Mesothelial cell of epicardium (in vitro differentiated cells): ENCODE measurements around the gene PPP1R3E. TPM values are rescaled to one million over a fixed set of nuclear protein-coding genes. Genes with fewer than 3 reads are reported as not detected.

ENCODE experiments used
- DNase-seq, 2 experiments: peaks; one replicate each; pipeline ENCODE4 v3.0.0; 2021; ENCODE audit warnings: low spot score in 2 of 2; ENCODE audit not compliant: unreplicated experiment in 2 of 2
- H3K27ac Mint-ChIP-seq: 2 replicates; pipeline ENCODE4 v1.8.0; 2021; ENCODE audit warnings: mixed read lengths
- H3K27me3 Mint-ChIP-seq: 2 replicates; pipeline ENCODE4 v1.8.0; 2021; ENCODE audit warnings: low read depth, mixed read lengths
- H3K36me3 Mint-ChIP-seq: 2 replicates; pipeline ENCODE4 v1.8.0; 2021; ENCODE audit warnings: mixed read lengths
- H3K4me1 Mint-ChIP-seq: 2 replicates; pipeline ENCODE4 v1.8.0; 2021; ENCODE audit warnings: mixed read lengths
- H3K4me3 Mint-ChIP-seq: 2 replicates; pipeline ENCODE4 v1.8.0; 2021; ENCODE audit warnings: mild to moderate bottlenecking, moderate library complexity, mixed read lengths
- H3K9me3 Mint-ChIP-seq: 2 replicates; pipeline ENCODE4 v1.8.0; 2021; ENCODE audit warnings: mixed read lengths
- total RNA-seq: library from RNA; stranded (reverse); gene quantifications from 3 replicates; pipeline ENCODE4 v1.2.1, GENCODE V29; 2021
- TF ChIP-seq, protein P1 (sequence below): fragments of 200-600 bp; sonication (generic); IDR thresholded peaks from one replicate; pipeline ENCODE4 v1.5.0; 2021; ENCODE audit warnings: antibody characterized with exemption; ENCODE audit not compliant: unreplicated experiment

PPP1R3E gene
- total RNA-seq, 1 donor from 2014 or later: 9.3 TPM

DNA sequence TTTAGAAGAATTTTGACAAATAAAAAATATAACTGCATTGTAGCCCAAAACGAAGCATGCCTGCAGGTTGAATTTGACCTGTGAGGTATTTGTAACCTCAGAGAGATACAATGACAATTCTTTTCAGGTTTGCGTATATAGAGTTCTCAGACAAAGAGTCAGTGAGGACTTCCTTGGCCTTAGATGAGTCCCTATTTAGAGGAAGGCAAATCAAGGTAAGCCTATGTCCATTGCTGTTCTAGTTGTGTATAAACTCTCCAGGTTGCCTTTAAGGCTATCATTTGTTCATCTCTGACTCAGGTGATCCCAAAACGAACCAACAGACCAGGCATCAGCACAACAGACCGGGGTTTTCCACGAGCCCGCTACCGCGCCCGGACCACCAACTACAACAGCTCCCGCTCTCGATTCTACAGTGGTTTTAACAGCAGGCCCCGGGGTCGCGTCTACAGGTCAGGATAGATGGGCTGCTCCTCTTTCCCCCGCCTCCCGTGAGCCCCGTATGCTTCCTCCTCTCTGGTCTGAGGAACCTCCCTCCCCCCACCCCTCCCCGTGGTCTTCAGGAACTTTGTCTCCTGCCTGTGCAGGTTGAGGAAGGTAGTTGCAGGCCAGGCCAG, 21.3 kb upstream of the PPP1R3E start:
- Mint-ChIP-seq H3K27me3 (no peaks in the 10 kb centered on the region), H3K4me1 (peaks cover 32% of the 10 kb centered on the region), H3K27ac (peak overlapping the region; percentile 66), H3K36me3 (peaks cover 16% of the 10 kb centered on the region), H3K4me3 (no peak overlapping the region), H3K9me3 (no peaks in the 10 kb centered on the region)
- TF ChIP-seq, protein P1, sequence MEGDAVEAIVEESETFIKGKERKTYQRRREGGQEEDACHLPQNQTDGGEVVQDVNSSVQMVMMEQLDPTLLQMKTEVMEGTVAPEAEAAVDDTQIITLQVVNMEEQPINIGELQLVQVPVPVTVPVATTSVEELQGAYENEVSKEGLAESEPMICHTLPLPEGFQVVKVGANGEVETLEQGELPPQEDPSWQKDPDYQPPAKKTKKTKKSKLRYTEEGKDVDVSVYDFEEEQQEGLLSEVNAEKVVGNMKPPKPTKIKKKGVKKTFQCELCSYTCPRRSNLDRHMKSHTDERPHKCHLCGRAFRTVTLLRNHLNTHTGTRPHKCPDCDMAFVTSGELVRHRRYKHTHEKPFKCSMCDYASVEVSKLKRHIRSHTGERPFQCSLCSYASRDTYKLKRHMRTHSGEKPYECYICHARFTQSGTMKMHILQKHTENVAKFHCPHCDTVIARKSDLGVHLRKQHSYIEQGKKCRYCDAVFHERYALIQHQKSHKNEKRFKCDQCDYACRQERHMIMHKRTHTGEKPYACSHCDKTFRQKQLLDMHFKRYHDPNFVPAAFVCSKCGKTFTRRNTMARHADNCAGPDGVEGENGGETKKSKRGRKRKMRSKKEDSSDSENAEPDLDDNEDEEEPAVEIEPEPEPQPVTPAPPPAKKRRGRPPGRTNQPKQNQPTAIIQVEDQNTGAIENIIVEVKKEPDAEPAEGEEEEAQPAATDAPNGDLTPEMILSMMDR: no peak
- no peak for DNase-seq

DNA sequence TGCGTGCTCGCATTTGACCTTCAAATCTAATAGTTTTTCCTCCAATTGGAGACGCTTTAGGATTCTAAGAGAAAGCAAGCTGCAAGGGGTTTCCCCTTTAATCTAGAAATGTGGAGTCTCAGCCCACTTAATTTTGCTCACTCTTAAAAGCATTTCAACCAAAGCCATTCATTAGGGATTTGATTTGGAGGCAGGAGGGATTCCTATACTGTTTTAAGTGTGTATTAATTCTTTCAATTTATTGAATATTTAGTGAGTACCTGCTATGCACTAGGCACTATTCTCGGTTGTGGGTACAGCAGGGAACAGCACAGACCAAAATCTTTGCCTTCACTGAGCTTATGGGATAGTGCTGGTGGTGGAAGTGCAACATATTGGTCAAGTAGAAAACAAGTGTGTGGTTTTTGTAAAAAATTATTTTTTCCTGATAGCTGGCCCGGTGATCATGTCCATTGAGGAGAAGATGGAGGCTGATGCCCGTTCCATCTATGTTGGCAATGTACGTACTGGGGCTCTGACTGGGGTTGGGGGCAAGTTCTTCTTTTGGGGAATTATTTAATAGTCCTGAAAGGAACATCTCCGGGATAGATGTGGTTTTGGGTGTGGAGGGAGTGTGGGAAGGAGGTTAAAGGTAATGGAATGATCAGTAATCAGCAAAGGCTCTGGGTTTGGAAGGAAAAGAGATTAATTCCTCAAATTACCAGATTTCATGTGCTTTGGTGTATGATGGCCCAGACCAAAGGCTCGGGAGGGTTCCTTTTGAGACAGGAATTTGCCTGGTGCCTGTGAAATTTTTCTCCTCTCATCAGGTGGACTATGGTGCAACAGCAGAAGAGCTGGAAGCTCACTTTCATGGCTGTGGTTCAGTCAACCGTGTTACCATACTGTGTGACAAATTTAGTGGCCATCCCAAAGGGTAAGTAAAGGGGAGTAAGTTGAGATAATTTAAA, 20.2 kb upstream of the PPP1R3E start:
- H3K27me3 Mint-ChIP-seq: no peaks in the 10 kb centered on the region
- H3K27ac Mint-ChIP-seq: peak overlapping the region; percentile 97
- TF ChIP-seq, protein P1: no peak
- peaks cover 30% of the 10 kb centered on the region for H3K4me1 Mint-ChIP-seq
- DNase-seq: no peak
- H3K4me3 Mint-ChIP-seq: peak overlapping the region; percentile 96
- no peaks in the 10 kb centered on the region for H3K9me3 Mint-ChIP-seq
- H3K36me3 Mint-ChIP-seq: peaks cover 16% of the 10 kb centered on the region

DNA sequence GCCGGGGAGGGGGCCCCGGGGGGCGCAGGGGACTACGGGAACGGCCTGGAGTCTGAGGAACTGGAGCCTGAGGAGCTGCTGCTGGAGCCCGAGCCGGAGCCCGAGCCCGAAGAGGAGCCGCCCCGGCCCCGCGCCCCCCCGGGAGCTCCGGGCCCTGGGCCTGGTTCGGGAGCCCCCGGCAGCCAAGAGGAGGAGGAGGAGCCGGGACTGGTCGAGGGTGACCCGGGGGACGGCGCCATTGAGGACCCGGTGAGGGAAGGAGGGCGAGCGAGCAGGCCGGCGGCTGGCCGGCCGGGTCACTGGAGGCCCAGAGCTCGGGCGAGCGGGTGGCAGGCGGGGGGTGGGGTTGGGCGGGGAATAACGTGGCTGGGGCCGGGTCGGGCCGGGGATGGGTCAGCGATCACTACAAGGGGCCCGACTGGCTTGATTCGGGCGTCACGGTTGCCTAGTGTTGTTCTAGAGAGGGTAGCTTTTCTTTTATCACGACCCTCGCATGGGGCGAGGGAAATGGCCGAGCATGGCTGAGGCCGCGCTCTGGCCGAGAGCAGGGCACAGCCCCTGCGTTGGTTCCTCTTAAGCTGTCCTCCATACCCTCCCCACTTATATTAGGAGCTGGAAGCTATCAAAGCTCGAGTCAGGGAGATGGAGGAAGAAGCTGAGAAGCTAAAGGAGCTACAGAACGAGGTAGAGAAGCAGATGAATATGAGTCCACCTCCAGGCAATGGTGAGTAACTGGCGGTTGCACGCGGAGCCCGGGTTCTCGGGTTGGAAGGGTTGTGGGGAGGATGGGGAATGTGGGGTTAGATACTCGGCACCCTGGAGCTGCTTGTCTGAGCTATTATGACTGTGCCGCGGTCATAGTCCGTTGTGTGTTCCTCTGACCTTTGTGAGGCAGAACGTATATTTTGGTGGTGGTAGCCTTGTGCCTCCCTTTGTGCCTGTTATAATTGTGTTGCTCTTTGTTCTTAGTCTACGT, 19.2 kb upstream of the PPP1R3E start:
- Mint-ChIP-seq H3K27ac (peak overlapping the region; percentile 97), H3K27me3 (no peaks in the 10 kb centered on the region), H3K9me3 (no peaks in the 10 kb centered on the region), H3K4me1 (peaks cover 30% of the 10 kb centered on the region), H3K36me3 (peaks cover 16% of the 10 kb centered on the region), H3K4me3 (peak overlapping the region; percentile 96)
- DNase-seq: no peak
- TF ChIP-seq, protein P1: no peak

DNA sequence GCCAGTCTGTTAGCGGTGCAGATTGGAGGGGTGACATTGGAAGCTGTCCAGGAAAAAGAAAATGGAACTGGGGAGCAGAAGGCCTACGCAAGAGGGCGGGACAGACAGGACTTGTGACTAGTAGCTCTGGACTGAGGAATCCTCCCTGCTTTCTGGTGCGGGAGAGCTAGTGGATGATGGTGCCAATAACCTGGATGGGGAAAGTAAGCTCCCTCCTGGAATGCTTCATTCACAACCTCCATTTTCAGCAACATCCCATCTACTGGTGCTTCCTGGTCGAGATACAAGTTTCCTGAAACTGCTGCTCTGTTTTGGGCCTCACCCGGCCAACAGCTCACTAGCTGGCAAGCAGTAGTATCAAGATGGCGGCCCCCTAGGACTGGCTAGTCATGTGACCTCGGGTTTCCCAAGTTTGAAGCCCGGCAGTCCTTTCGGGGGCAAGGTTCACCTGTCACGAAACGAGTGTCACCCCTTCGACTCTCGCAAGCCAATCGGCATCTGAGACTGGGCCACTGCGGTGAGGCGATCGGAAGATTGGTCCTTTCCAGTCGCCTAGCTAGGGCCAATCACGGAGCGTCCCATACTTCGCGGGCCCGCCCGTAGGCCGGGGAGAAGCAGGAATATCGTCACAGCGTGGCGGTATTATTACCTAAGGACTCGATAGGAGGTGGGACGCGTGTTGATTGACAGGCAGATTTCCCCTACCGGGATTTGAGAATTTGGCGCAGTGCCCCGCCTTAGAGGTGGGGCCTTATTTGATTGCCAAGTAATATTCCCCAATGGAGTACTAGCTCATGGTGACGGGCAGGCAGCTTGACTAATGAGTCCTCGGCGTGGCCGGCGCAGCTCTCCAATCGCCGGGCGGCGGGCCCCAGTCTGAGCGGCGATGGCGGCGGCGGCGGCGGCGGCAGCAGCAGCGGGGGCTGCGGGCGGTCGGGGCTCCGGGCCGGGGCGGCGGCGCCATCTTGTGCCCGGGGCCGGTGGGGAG, 18.2 kb upstream of the PPP1R3E start, which contains the start of gene PABPN1:
TSS of gene PABPN1 (plus strand) at position 874 of the 988 bp plus-strand sequence. CDS start at position 887, 13 bp downstream.
- Mint-ChIP-seq H3K9me3 (no peaks in the 10 kb centered on the region), H3K4me1 (peaks cover 28% of the 10 kb centered on the region), H3K27ac (peak within 1 kb of the TSS; percentile 99), H3K4me3 (peak within 1 kb of the TSS; percentile 96), H3K27me3 (no peaks in the 10 kb centered on the region), H3K36me3 (peaks cover 16% of the 10 kb centered on the region)
- TF ChIP-seq, protein P1: no peak
- peak; percentile 98 to 99 for DNase-seq
